GM20000 (cell line): ENCODE results near the gene PRPS2.

Experiments
- DNase-seq: peaks from one replicate; pipeline ENCODE4 v3.0.0; 2012; ENCODE audit warnings: low spot score
- TF ChIP-seq, protein P1 (sequence below): IDR thresholded peaks from 2 replicates; pipeline ENCODE4 v1.5.1; 2012; ENCODE audit warnings: mild to moderate bottlenecking, control low read depth; ENCODE audit errors: extremely low read depth, missing control alignments

PRPS2 gene

DNA sequence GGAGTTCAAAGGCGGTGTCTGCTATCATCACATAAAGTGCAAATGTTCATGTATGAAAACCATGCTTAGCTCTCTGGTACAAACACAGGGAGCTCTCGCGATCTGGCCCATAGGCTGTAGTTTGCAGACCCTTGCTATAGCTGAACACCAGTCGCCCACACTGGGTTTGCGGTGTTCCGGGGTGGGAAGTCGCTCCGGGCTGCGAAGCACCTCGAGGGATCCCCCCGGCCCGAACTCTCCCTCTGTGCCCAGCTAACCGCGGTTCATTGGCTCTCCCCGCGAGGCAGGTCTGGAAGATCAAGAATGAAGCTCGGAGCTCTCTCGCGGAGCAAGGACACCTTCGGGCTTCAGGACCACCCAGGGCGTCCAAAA lies 341 bp upstream of the PRPS2 start:
- DNase-seq: no peak
- TF ChIP-seq, protein P1, sequence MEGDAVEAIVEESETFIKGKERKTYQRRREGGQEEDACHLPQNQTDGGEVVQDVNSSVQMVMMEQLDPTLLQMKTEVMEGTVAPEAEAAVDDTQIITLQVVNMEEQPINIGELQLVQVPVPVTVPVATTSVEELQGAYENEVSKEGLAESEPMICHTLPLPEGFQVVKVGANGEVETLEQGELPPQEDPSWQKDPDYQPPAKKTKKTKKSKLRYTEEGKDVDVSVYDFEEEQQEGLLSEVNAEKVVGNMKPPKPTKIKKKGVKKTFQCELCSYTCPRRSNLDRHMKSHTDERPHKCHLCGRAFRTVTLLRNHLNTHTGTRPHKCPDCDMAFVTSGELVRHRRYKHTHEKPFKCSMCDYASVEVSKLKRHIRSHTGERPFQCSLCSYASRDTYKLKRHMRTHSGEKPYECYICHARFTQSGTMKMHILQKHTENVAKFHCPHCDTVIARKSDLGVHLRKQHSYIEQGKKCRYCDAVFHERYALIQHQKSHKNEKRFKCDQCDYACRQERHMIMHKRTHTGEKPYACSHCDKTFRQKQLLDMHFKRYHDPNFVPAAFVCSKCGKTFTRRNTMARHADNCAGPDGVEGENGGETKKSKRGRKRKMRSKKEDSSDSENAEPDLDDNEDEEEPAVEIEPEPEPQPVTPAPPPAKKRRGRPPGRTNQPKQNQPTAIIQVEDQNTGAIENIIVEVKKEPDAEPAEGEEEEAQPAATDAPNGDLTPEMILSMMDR: no peak

DNA sequence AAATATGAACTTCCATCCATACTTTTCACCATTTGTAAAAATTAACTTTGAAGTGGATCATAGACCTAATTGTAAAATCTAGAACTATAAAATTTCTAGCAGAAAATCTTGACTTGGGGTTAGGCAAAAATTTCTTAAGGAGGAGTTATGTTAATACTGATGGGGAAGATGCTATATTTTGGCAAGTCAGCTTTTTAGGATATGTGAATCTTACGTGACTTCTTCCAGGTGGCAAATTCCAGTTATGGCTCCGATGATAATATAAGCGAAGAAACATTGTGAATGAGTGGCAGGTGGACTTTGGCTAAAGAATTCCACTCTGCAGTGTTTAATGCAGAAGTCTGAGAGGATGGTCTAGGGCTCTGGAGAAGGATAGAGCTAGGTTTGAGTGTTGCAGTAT lies 1.5 kb downstream of the PRPS2 start:
- TF ChIP-seq, protein P1: no peak
- DNase-seq: no peak

DNA sequence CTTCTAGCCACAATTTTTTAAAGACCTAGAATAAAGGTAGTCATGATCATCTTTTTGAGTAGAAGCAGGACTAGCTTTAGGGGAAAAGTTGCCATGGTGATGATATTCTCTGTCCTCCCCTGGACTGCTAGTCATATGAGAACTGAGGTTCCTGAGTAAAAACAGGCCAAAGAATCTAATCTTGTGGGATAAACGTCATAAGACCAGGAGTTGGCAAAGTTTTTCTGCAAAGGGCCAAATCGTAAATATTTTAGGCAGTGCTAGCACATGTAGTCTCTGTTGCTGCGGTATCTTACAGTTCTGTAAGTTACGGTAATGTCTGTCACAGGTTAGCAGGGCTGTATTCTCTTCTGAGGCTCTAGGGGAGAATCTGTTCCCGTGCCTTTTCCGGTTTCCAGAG lies 3.4 kb downstream of the PRPS2 start:
- no peak for DNase-seq
- TF ChIP-seq, protein P1: no peak

DNA sequence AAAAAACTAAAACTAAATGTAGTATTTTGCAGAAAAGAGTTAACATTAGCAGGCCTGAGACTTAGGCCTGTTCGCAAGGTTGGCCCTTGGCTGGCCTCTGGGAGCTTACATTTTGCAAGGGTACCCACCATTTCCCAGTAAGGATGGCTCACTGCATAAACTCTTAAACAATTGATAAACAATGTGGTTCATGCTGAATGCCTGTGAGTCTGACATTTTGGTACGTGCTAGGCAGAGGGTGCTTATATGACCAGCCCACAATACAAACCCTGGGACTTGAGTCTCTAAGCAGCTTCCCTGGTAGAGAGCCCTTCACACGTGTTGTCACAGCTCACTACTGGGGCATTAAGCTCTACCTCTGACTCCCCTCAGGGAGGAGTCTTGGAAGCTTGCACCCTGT lies 7.4 kb downstream of the PRPS2 start:
- TF ChIP-seq, protein P1: no peak
- no peak for DNase-seq

DNA sequence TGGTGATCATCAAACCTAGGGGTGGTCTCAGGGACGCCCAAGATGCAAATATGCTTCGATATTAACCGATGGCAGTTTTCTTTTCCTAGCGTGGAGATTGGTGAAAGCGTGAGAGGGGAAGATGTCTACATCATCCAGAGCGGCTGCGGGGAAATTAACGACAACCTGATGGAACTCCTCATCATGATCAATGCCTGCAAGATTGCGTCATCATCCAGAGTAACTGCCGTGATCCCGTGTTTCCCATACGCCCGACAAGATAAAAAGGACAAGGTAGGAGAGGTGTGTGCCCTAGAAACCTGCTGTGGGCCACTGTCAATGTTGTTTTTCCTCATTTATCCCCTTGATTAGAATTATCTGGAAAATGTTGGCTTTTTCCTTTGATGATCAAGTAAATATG lies 7.9 kb downstream of the PRPS2 start:
- TF ChIP-seq, protein P1: no peak
- no peak for DNase-seq

DNA sequence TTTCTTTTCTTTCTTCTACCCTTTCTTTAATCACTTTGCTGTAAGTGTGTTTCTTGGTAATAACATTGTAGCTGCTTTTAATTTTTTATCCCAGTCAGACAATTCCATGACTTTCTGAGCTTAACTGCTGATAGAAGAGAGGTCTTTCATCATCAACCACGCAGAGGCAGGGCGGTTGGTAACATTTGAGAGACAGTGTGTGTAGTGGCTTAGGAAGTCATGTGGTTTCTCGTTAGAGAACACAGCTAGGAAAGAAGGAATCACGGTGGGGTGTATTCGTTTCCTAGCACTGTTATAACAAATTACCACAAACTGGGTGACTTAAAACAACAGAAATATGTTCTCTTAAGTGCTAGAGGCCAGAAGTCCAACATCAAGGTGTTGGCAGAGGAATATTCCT lies 11.5 kb downstream of the PRPS2 start:
- TF ChIP-seq, protein P1: no peak
- no peak for DNase-seq

DNA sequence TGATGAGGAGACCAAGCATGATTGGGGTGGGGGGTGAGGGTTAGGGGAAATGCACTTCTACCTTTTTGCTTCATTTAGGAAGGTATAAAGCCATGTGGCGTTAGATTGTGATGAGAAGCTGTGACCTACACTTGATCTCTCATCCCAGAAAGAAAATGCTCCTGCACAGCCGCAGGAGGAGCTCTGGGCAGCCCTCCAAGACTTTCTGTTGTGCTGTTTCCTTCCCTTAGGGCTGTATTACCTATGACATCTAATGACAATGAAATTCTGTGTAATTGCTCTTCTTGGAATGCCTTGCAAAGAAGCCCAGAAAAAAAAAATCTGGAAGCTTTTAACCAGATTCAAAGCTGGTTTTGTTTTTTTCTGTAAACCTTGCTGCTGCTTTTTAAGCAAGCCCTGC lies 13.4 kb downstream of the PRPS2 start:
- TF ChIP-seq, protein P1: no peak
- DNase-seq: no peak

DNA sequence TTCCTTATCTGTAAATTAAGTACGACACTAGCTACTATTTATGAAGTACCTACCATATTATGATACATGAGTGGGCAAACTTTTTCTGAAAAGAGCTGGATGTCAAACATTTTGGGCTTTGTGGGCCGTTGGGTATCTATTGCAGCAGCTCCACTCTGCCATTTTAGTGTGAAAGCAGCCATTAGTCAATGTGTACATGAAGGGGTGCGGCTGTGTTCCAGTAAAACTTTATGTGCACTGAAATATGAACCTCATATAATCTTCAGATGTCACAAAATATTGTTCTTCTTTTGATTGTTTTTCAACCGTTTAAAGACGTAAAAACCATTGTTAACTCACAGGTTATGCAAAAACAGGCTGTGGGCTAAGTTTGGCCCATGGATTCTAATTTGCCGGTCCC lies 14.1 kb downstream of the PRPS2 start:
- no peak for DNase-seq
- TF ChIP-seq, protein P1: no peak
